Adipocyte (in vitro differentiated cells): Measurements from ENCODE around the gene SNTA1.
"Not testable (repeated sequence)": the region's sequence is repeated elsewhere in the genome, so short reads cannot be mapped to it uniquely, and the experiment has no call there.

Experiments
- DNase-seq: peaks from one replicate; pipeline ENCODE4 v3.0.0-alpha.2; 2015; ENCODE audit warnings: low read depth
- H3K27me3 ChIP-seq: replicated peaks from 2 replicates; pipeline ENCODE4 v1.7.0; 2013; ENCODE audit warnings: mild to moderate bottlenecking, low read length, moderate library complexity; ENCODE audit not compliant: control insufficient read depth, insufficient read depth
- H3K36me3 ChIP-seq: 2 replicates; pipeline ENCODE4 v1.7.0; 2013; ENCODE audit warnings: low read length, mild to moderate bottlenecking, moderate library complexity; ENCODE audit not compliant: control insufficient read depth, insufficient read depth, severe bottlenecking
- H3K4me1 ChIP-seq: 2 replicates; pipeline ENCODE4 v1.7.0; 2013; ENCODE audit warnings: mild to moderate bottlenecking, low read length, moderate library complexity; ENCODE audit not compliant: control insufficient read depth, insufficient read depth
- H3K4me3 ChIP-seq: 2 replicates; pipeline ENCODE4 v1.7.0; 2013; ENCODE audit warnings: mild to moderate bottlenecking, low read length, moderate library complexity
- H3K9ac ChIP-seq: 2 replicates; pipeline ENCODE4 v1.7.0; 2013; ENCODE audit warnings: mild to moderate bottlenecking, low read length, moderate library complexity
- H3K9me3 ChIP-seq: 2 replicates; pipeline ENCODE4 v1.7.0; 2013; ENCODE audit warnings: mild to moderate bottlenecking, low read length, moderate library complexity; ENCODE audit not compliant: control insufficient read depth

The SNTA1 gene

GRCh38 chr20:33443512-33444239 lies at the start of gene SNTA1:
Gene SNTA1, minus strand, starts transcription at chr20:33443763. Its CDS starts 143 bp downstream, at chr20:33443620.
- no peaks in the 10 kb centered on the region for H3K27me3 ChIP-seq
- peak; percentile 86 for DNase-seq
- H3K9ac ChIP-seq, result peak within 1 kb of the TSS; percentile 89
- peaks cover 24% of the 10 kb centered on the region for H3K4me1 ChIP-seq
- H3K36me3 ChIP-seq, result peaks cover 4% of the 10 kb centered on the region
- H3K9me3 ChIP-seq, result peaks cover 2% of the 10 kb centered on the region
- H3K4me3 ChIP-seq, result peak within 1 kb of the TSS; percentile 85

GRCh38 chr20:33490934-33491656 lies 47.5 kb upstream of the SNTA1 start:
- peak; percentile 25 for DNase-seq
- Histone ChIP-seq H3K9me3 (no peaks in the 10 kb centered on the region), H3K4me1 (peaks cover 14% of the 10 kb centered on the region), H3K36me3 (no peaks in the 10 kb centered on the region), H3K27me3 (no peaks in the 10 kb centered on the region), H3K9ac (peak overlapping the region; percentile 86), H3K4me3 (peak overlapping the region; percentile 85)

- H3K9ac ChIP-seq, result peak within 1 kb of the TSS; percentile 87
- peak within 1 kb of the TSS; percentile 85 for H3K4me3 ChIP-seq
- H3K9me3 ChIP-seq, result no peaks in the 10 kb centered on the region
- peak; percentile 85 for DNase-seq
- peaks cover 14% of the 10 kb centered on the region for H3K4me1 ChIP-seq
- H3K27me3 ChIP-seq, result no peaks in the 10 kb centered on the region
- H3K36me3 ChIP-seq, result no peaks in the 10 kb centered on the region
Observed at GRCh38 chr20:33490023-33490933, 46.7 kb upstream of the SNTA1 start, which contains the start of gene CBFA2T2. Gene CBFA2T2, plus strand, starts transcription at chr20:33490096. Its CDS starts 172 bp downstream, at chr20:33490268.

- peak; percentile 99 for DNase-seq
- Histone ChIP-seq H3K36me3 (no peaks in the 10 kb centered on the region), H3K9ac (peak overlapping the region; percentile 87), H3K9me3 (no peaks in the 10 kb centered on the region), H3K4me3 (peak overlapping the region; percentile 83), H3K27me3 (no peaks in the 10 kb centered on the region), H3K4me1 (peaks cover 14% of the 10 kb centered on the region)
Observed at GRCh38 chr20:33489495-33490022, 46.0 kb upstream of the SNTA1 start.

GRCh38 chr20:33488661-33489494 lies 45.3 kb upstream of the SNTA1 start:
- not testable (repeated sequence) for H3K9me3 ChIP-seq, H3K36me3 ChIP-seq, DNase-seq, H3K27me3 ChIP-seq
- Histone ChIP-seq H3K4me1 (peaks cover 14% of the 10 kb centered on the region), H3K9ac (peak overlapping the region; percentile 87), H3K4me3 (peak overlapping the region; percentile 83)

- no peaks in the 10 kb centered on the region for H3K36me3 ChIP-seq
- no peak overlapping the region for H3K9ac ChIP-seq
- DNase-seq, result no peak
- H3K9me3 ChIP-seq, result no peaks in the 10 kb centered on the region
- H3K4me3 ChIP-seq, result no peak overlapping the region
- peaks cover 14% of the 10 kb centered on the region for H3K4me1 ChIP-seq
- no peaks in the 10 kb centered on the region for H3K27me3 ChIP-seq
Observed at GRCh38 chr20:33488201-33488600, 44.6 kb upstream of the SNTA1 start.

- not testable (repeated sequence) for H3K4me1 ChIP-seq, H3K36me3 ChIP-seq, H3K27me3 ChIP-seq, H3K4me3 ChIP-seq, H3K9me3 ChIP-seq, H3K9ac ChIP-seq, DNase-seq
Observed at GRCh38 chr20:33483186-33483585, 39.6 kb upstream of the SNTA1 start.

GRCh38 chr20:33482581-33482980 lies 39.0 kb upstream of the SNTA1 start:
- H3K4me3 ChIP-seq, result no peak overlapping the region
- H3K9me3 ChIP-seq, result no peaks in the 10 kb centered on the region
- no peaks in the 10 kb centered on the region for H3K4me1 ChIP-seq
- H3K36me3 ChIP-seq, result no peaks in the 10 kb centered on the region
- H3K9ac ChIP-seq, result no peak overlapping the region
- no peaks in the 10 kb centered on the region for H3K27me3 ChIP-seq
- DNase-seq, result no peak

- no peak for DNase-seq
- Histone ChIP-seq H3K9me3 (no peaks in the 10 kb centered on the region), H3K36me3 (no peaks in the 10 kb centered on the region)
Observed at GRCh38 chr20:33481431-33481941, 37.9 kb upstream of the SNTA1 start.

GRCh38 chr20:33480048-33480447 lies 36.5 kb upstream of the SNTA1 start:
- no peaks in the 10 kb centered on the region for H3K9me3 ChIP-seq
- DNase-seq, result no peak
- H3K27me3 ChIP-seq, result peaks cover 11% of the 10 kb centered on the region
- no peak overlapping the region for H3K9ac ChIP-seq
- H3K36me3 ChIP-seq, result no peaks in the 10 kb centered on the region
- no peak overlapping the region for H3K4me3 ChIP-seq
- no peaks in the 10 kb centered on the region for H3K4me1 ChIP-seq

More at GRCh38 chr20:33481431-33481941, 37.9 kb upstream of the SNTA1 start:
- H3K4me1 ChIP-seq, result no peaks in the 10 kb centered on the region
- no peak overlapping the region for H3K9ac ChIP-seq
- no peak overlapping the region for H3K4me3 ChIP-seq
- H3K27me3 ChIP-seq, result no peaks in the 10 kb centered on the region
